NOMO-1 treated with DMSO at 0.1 percent for 48 hours (cell line): ENCODE measurements around the gene LRRC8A.
"Not testable (repeated sequence)": the region's sequence is repeated elsewhere in the genome, so short reads cannot be mapped to it uniquely, and the experiment has no call there.

Source experiments
- DNase-seq: peaks from one replicate; lab custom pipeline; 2025; ENCODE audit not compliant: unreplicated experiment; lab: John Stamatoyannopoulos, UW

The LRRC8A gene

DNA sequence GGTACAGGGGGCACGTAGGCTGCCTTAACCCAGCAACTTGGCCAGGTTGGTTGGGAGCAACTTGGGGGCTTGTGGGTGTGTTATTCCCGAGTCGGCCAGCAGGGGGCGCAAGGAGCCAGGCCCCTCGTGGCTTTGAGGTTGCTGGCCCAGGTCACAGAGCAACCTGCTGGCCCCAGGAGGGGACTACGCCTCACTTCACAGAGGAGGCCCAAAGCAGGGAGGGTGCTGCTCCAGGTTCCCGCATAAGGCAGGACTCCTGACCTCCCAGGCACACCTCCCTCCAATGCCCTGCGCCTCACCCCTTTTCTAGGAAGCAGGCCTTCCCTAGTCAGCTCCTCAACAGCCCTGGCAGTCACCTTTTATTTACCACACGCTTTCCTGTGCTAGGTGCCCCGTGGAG is 18.3 kb upstream of the LRRC8A start:
- peak; percentile 64 for DNase-seq

DNA sequence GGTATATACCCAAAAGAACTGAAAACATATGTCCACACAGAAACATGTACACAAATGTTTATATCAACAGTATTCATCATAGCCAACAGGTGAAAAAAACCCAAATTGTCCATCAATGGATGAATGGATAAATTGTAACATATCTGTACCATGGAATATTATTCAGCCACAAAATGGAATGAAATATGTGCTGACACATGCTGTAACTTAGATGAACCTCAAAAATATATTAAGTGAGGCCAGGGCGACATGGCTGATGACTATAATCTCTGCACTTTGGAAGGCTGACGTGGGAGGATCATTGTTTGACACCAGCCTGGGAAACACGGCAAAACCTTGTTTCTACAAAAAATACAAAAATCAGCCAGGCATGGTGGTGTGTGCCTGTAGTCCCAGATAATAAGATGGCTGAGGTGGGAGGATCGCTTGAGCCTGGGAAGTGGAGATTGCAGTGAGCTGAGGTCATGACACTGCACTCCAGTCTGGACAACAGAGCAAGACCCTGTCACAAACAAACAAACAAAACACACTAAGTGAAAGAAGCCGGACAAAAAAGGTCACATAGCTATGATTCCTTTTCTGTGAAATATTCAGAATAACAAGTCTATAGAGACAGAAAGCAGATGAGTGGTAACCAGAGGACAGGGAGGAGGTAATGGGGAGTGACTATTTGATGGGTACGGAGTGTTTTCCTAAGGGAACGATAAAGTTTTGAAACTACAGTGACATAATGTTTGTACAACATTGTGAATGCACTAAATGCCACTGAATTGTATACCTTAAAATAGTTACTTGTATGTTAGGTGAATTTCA is 11.6 kb upstream of the LRRC8A start:
- no peak for DNase-seq

DNA sequence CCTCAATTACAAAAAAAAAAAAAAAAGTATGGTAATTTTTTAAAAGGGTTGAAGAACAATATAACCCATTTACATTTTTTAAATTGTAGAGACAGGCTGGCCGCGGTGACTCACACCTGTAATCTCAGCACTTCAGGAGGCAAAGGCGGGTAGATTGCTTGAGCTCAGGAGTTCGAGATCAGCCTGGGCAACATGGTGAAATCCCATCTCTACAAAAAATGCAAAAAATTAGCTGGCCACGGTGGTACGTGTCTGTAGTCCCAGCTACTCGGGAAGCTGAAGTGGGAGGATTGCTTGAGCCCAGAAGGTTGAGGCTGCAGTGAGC is 11.0 kb upstream of the LRRC8A start:
- not testable (repeated sequence) for DNase-seq

DNA sequence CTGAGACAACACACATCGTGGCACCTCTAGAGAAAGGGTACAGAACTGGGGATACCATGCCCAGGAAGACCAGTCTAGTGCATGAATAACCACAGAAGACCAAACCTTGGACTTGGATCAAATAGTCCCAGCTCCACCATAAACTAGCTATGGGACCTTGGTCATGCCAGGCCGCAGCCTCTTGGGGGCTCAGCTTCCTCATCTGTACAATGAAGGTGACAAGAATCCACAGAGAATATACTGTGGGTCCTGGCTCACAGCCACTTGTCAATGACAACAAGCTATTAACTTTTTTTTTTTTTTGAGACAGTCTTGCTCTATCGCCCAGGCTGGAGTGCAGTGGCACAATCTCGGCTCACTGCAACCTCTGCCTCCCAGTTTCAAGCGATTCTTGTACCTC is 4.1 kb upstream of the LRRC8A start:
- DNase-seq: no peak

DNA sequence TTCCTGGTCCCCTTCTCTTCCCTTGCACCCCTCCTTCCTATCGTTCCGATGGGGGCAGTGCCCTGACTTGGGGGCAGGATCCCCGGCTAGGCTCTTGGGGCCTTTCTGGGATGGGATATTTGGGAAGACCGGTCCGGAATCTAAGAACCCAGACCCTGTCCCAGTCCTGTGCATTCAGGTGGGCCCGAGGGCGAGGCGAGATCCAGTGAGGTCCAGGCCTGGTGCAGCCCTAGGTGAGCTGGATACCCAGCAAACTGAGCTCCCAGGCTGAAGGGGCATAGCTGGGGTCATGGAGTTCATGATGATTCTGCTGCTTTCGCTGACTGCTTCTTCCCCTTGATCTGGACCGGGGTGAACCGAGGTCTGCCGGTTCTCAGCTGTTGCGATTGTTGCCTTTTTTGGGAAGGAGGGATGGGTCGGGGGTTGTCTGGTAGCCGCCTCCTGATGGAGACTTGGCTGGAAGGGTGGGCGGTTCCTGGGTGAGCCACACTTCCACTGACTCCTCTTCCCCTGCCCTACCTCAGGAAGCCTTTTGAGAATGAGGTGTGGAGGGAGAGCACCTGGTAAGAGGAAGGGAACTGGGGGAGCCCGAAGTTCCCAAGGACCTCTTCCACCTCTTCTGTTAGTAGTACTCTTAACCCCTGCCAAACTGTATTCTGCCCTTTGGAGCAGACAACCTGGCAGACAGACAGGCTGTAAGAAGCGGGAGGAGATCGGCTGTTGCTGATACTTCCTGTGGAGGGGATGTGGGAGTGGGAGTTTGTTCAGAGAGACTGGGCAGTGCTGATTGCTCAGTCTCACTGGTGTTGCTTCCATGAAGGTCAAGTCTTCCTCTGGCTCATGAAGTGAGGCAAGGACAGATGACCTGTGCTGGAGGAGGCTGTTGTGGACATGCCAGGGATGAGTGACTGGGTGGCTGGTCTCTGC is 1.0 kb downstream of the LRRC8A start:
- DNase-seq: peak; percentile 17

DNA sequence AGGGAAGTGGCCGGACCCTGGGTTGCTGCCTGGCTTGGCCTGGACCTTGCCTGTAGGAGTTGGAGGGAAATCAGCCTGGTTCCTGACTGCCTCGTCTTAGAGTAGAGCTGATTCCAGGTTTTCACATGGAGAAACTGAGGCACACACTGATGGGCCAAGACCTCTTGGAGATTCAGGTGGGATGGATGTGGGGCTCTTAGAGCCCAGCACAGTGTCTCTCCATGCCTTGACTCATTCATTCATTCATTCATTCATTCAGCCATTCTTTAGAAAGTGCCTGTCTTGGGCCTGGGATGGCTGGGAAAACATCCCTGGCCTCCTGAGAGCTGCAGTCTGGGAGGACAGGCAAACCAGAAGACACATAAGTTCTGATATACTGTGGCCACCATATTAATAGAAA is 2.2 kb downstream of the LRRC8A start:
- DNase-seq: no peak

DNA sequence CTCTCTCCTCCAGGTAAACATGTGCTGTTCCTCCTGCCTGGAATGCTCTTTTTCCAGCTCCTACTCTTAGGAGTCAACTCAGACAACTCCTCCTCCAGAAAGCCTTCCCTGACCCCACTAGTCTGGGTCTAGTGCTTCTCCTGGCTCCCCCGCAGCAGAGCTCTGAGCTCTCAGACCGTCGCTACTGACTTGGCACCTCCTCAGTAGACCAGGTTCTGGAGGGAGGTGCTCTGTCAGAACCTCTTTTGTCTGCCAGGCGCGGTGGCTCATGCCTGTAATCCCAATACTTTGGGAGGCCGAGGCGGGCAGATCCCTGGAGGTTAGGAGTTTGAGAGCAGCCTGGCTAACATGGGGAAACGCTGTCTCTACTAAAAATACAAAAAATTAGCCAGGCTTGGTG is 3.4 kb downstream of the LRRC8A start:
- DNase-seq: no peak

DNA sequence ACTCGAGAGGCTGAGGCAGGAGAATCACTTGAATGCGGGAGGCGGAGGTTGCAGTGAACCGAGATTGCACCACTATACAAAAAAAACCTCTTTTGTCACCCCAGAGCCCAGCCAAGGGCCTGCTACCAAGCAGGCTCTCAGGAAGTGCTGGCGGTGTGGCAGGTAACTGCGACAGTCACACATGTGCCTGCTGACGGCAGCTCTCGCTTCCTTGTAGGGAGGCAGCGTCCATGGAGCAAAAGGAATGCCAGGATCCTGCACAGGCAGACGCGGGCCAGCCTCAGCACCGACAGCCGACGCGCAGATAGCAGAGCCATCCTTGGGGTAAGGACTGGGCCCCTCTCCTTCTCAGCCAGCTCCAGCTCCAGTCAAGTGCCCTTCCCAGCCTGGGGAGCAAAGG is 3.9 kb downstream of the LRRC8A start:
- no peak for DNase-seq

DNA sequence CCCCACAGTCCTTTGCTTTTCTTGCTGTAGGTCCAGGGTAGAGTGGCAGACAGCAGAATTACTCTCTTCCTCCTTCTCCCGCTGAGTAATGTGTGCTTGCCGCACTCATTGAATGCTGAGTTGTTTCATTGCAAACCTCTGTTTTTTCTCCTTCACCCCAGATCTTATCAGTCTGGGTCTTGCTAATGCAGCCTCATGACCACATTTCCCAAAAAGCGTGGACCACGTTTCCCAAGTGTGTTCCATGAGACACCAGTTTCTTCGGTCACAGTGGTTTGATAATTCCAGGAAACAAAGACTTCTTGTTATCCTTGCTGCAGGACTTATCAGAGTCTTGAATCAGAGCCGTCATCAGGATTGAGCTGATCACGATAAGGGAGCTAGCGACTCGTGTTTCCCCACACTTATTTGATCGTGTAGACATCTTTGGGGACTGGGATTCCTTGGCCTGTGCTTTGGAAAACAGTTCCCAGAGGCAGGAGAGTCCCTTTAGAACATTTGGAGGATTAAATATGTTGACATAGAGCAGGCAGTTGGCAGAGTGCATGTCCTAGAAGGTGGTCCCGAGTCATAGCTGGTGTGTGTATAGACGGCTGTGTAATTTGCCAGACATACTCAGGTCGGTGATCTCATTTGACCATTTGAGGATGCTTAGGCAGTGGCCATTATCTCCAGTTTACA is 4.4 kb downstream of the LRRC8A start:
- DNase-seq: no peak

DNA sequence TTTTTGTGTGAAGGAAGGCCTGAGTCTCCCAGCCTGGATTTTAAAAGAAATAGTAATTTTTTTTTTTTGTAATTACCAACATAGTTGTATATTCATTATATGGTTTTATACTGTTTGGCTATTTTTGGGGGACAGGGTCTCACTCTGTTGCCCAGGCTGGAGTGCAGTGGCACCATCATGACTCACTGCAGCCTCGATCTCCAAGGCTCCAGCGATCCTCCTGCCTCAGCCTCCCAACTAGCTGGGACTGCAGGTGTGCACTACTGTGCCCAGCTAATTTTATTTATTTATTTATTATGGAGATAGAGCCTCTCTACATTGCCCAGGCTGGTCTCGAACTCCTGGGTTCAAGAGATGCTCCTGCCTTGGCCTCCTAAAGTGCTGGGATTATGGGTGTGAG is 5.1 kb downstream of the LRRC8A start:
- DNase-seq: no peak

DNA sequence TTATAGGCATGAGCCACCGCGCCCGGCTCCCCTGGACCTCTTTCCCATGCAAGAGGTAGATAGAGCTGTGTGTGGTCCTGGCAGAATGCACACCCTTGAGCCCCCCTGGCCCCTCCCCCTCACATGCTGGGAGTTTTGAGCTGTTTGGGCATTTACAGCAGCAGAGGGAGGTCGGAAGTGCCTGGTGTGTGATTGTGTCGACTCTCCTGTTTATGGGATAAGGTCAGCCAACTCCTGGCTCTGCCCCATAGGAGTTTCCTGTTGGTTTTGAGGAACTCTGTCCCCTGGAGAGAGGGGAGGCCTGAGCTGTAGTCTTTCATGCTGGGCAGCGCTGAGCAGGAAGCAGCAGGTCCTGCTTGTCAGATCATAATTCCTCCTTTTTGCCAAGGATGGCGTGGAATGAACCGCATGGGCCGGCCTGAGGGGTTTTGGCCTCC is 6.0 kb downstream of the LRRC8A start:
- no peak for DNase-seq

DNA sequence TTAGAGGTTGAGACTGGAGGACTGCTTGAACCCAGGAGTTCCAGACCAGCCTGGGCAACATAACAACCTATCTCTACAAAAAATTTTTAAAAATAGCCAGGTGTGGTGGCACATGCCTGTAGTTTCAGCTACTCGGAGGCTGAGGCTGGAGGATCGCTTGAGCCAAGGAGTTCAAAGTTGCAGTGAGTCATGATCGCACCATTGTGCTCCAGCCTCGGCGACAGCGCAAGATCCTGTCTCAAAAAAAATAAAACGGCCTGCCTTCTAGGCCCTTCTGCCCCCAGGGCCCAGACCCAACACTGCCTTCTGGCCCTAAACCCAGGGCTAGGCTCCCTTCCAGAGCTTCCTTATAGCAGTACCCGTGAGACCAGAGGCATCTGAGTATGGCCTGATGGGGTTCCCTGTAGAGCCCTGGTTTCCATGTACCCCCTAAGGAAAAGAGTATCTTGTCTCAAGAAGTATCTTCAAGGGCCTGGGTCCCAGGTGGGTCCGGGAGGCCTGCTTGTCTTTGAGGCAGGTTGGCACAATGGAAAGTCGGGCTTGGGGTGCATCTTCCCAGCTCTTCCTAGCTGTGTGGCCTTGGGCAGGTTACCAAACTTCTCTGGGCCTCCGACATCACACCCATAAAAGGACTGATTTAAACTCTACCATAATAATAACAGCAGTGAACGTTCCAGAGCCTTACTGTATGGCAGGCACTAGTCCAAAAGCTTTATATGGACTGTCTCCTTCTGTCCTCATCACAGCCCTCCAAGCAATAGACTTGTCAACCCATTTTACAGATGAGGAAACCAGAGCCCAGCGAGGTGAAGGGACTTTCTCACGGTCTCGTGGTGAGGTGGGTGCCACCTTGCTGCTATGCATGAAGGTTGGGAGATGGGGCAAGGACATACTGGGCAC is 9.6 kb downstream of the LRRC8A start:
- no peak for DNase-seq

DNA sequence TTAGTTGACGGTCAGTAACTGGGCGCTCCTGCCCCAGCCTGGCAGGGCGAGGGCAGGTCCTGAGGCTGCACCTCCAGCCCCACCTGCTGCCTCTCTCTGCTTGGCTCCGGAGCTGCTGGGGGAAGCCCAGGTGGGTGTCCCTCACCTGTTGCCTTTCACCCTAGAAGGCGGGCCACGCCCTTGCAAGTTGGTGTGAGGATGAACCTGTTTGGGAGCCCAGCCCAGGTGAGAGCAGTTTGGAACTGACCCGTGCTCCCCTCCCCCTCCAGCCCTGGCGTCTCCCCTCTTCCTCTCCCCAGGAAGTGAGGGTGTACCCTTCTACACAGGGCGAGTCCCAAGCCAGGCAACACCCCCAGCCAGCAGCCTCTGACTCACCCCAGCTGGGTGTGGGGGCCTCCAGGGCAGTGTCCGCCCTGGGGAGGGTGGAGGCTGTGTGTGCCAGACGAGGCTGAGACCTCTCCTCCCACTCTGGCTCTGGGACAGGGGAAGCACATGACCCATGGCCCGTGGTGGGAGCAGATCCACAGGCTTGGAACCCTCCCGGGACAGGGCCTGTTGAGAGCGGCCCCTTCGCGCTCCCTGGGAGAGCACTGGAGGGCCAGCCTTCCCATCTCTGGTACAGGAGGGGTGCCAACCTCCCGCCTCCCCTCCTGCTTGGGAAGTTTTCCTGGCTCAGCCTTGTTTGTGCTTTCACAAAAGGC is 10.4 kb downstream of the LRRC8A start:
- no peak for DNase-seq

DNA sequence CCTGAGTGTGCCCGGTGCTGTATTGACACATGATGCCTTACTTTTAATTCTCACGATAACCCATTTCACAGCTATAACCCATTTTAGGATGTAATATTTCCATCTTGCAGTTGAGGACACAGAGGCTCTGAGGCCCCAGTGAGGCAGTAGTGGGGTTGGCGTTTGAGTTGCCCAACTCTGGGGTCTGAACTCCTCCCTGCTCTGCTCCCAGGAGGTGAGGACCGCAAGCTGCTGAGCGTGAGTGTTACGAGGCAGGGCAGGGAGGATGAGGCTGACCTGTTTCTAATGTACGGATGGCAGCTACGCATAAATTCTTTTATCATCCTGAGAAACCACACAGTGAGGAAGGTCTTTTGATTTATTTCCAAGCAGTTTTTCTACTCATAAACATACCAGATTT is 11.4 kb downstream of the LRRC8A start:
- no peak for DNase-seq

DNA sequence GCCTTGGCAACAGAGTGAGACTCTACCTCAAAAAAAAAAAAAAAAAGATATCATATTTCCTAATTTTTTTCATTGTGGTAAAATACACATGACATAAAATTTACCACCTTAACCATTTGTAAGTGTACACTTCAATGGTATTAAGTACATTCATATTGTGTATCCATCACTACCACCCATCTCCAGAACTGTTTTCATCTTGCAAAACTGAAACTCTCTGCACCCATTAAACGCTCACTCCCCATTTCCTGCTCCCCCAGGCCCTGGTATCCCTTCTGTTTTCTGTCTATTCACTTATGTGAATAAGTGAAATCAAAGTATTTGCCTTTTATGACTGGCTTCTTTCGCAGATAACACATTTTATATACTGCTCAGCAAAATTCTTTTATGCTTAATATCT is 12.8 kb downstream of the LRRC8A start:
- DNase-seq: no peak

DNA sequence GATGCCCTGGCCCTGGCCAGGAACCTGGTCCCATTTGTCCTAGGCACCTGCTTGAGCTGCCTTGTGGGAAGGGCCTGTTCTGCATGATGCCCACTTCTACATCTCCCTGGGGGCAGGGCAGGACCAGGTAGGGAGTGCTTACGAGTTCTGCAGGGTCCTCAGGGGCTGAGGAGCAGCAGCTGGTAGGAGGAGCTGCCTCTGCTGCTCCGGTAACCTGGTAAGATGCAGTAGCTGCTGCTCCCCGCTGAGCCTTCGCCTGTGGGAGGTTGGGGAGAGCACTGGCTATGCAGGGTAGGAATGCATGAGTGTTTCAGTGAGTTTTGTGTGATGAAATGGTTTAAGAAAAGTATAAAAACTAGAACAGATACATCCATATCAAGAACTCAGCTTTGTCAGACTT is 13.6 kb downstream of the LRRC8A start:
- DNase-seq: no peak

DNA sequence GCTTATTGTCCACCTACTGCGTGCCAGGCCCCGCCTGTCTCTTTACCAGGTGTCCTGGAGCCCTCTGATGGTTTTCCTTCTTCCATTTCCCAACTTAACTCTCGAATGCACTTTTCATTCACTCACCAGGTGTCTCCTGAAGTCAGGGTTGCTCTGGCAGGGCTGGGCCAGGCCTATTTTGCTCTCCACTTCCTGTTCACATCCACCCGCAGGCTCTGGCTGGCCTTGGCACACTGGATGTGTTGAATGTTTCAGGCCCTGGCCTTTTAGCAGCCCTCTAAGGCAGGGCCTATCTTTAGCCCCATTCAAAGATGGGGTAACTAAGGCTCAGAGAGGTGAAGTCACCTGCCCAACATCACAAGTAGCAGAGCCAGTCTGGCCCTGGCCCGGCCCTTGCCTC is 16.4 kb downstream of the LRRC8A start:
- no peak for DNase-seq

DNA sequence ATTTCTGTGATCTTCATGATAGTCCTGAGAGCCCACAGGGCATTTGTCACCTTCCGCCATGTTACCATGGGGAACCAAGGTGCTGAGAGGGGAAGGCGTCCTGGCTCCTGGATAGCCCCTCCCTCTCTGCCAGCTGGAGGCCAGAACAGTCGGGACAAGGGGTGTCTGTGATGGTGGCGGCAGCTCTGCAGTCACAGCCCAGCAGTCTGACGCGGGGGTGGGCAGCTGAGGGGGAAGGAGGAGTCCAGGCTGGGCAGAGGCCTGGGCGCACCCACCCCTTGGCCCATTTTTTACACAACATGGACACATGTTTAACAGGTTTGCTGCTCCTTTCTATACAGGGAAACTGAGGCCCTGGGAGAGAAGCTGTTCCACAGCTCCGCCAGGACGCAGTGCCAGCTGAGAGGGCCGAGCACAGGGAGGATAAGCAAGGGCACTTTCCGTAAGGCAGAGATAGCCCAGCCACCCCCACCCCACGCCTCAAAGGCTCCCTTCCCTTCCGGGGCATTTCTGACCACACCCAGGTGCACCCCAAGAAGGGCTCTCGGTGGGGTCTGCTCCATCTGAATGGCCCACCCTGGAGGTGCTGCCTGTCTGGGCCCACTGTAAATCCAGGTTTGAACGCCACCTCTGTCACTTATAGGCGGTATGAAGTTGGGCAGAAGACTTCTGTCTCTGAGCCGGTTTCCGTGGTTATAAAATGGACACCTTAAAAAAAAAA is 17.1 kb downstream of the LRRC8A start:
- no peak for DNase-seq

DNA sequence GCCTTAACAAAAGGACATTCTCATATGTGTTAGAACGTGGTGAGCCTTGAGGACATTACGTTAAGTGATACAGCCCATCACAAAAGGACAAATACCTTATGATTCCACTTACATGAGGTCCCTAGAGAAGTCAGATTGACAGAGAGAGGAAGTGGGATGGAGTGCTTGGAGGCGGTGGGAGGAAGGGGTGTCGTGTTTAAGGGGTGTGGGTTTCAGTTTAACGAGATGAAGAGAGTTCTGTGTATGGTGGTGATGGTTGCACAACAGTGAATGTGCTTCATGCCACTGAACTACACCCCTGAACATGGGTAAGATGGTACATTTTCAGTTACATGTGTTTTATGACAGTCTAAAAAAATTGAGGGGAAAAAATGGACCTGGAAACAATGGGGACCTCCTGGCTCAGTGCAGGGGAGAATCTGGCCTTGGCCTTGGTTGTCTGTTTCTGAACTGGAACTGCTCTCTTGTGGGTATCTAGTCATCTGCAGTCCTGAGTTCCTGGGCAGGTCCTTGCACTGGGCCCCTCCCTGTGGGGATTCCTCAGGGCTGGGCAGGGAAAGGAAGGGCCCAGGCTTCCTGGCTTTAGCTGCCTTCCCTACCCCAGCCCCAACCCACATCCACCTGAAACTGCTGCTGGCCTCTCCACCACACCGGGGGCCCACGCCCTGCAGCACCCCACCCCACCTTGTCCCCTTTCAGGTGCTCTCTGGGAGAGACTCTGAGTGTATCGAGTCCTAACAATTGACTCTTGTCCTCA is 17.8 kb downstream of the LRRC8A start:
- DNase-seq: peak; percentile 16
